AG04449 (cell line): ENCODE measurements around the gene VSTM2B.

Experiments
- CTCF ChIA-PET: fragments of 350-600 bp; formaldehyde crosslinking; extraction: SDS; loops from one replicate; lab custom pipeline; 2021; ENCODE audit warnings: antibody characterized with exemption; lab: Yijun Ruan, JAX
- POLR2A ChIA-PET: fragments of 400-600, 350-600 bp; formaldehyde crosslinking; extraction: SDS; loops from one replicate; lab custom pipeline; 2020; ENCODE audit warnings: antibody characterized with exemption, inconsistent platforms; lab: Yijun Ruan, JAX
- DNase-seq: peaks from one replicate; pipeline ENCODE4 v3.0.0-alpha.2; 2010; ENCODE audit warnings: low read depth, low spot score
- H3K4me3 ChIP-seq: 2 replicates; pipeline ENCODE4 v1.5.1; 2011; ENCODE audit warnings: low read depth, mild to moderate bottlenecking, control low read depth, low read length
- TF ChIP-seq, protein P1 (sequence below): IDR thresholded peaks from one replicate; pipeline ENCODE4 v1.5.1; 2011; ENCODE audit warnings: mild to moderate bottlenecking, moderate library complexity, low read length, control low read depth, inconsistent platforms; ENCODE audit not compliant: insufficient read depth; ENCODE audit errors: missing control alignments

VSTM2B gene

DNA sequence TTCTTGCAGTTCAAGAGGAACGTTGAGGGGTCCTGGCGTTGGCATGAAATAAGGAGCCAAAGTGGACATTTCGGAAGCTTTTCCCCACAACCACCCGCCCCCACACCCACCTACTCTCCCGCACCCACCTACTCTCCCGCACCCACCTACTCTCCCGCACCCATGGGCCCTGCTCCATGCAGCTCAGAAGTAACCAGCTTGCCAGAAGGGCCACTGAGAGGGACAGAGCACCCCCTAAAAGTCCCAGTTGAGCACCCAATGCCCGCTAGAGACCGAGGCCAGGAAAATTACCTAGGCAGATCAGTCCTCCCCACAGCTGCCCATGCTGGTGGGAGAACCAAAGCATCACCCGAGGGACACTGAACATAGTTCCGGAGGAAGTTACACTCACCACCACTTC lies 11.8 kb downstream of the VSTM2B start:
- CTCF ChIA-PET = no interaction called here

DNA sequence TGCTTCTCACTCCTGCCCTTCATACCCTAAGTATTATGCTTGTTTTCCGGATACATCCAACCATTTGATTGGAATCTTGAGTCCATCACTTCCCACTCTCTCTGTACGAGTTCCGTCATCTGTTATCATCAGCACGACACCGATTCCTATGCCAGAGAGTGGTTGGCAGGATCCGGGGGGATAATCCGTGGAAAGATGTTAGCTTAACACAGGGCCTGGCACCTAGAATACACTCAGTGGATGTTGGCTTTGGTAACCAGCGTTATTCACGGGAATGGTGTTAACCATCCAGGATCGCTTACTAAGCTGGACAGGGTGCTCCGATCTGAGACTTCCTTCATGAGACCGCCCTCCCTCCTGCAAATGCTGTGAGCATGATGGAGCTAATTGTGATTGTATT lies 12.4 kb downstream of the VSTM2B start:
- CTCF ChIA-PET = interaction anchor here (0.8 to 1.4 kb wide), 2 partner anchors 10 to 179 kb away, joined by 3 read pairs; no protein-coding TSS in a partner anchor

More for the DNA sequence above, 11.8 kb downstream of the VSTM2B start:
- POLR2A ChIA-PET = no interaction called here
- H3K4me3 ChIP-seq = no peak overlapping the region
- DNase-seq = no peak
- TF ChIP-seq, protein P1, sequence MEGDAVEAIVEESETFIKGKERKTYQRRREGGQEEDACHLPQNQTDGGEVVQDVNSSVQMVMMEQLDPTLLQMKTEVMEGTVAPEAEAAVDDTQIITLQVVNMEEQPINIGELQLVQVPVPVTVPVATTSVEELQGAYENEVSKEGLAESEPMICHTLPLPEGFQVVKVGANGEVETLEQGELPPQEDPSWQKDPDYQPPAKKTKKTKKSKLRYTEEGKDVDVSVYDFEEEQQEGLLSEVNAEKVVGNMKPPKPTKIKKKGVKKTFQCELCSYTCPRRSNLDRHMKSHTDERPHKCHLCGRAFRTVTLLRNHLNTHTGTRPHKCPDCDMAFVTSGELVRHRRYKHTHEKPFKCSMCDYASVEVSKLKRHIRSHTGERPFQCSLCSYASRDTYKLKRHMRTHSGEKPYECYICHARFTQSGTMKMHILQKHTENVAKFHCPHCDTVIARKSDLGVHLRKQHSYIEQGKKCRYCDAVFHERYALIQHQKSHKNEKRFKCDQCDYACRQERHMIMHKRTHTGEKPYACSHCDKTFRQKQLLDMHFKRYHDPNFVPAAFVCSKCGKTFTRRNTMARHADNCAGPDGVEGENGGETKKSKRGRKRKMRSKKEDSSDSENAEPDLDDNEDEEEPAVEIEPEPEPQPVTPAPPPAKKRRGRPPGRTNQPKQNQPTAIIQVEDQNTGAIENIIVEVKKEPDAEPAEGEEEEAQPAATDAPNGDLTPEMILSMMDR = no peak

DNA sequence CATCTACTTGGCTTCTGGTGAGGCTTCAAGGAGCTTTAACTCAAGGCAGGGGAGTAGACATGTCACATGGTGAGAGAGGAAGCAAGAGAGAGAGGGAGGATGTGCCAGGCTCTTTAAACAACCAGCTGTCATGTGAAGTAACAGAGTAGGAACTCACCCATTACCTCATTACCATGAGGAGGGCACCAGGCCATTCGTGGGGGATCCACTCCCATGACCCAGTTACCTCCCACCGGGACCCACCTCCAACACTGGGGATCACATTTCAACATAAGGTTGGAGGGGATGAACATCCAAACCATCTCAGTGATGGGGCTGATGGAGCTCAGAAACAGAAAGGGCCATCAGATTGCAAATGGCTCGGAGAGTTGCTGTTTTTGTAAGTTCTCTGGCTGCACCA lies 12.9 kb downstream of the VSTM2B start:
- DNase-seq = no peak
- POLR2A ChIA-PET = no interaction called here
- TF ChIP-seq, protein P1 = no peak
- CTCF ChIA-PET = interaction anchor here (0.8 to 1.4 kb wide), 2 partner anchors 10 to 178 kb away, joined by 3 read pairs; no protein-coding TSS in a partner anchor
- no peak overlapping the region for H3K4me3 ChIP-seq

More for the DNA sequence above, 12.4 kb downstream of the VSTM2B start:
- no peak for DNase-seq
- TF ChIP-seq, protein P1 = no peak
- POLR2A ChIA-PET = no interaction called here
- H3K4me3 ChIP-seq = no peak overlapping the region

DNA sequence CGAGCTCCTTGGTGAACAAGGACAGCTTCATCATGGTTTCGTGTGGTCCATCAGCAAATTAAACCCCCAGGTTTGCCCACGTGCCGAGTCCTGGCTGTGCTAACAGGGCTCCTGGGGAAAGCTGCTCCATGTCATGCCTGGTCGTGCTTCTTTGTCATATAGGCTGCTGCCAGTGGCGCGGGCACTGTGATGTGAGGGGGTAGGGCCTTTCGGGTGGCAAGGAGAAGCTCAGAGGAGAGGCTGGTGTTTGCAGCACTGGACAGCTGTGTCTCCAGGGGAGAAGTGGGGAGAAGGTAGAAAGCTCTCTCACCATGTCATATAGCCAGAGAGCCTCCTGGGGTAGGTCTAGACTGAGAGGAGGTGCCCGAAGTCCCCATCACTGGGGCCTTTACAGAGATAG lies 13.3 kb downstream of the VSTM2B start:
- TF ChIP-seq, protein P1 = no peak
- DNase-seq = no peak
- ChIA-PET CTCF (interaction anchor here (1.4 kb wide), 1 partner anchor 178 kb away, joined by 3 read pairs; no protein-coding TSS in a partner anchor), POLR2A (no interaction called here)
- H3K4me3 ChIP-seq = no peak overlapping the region

DNA sequence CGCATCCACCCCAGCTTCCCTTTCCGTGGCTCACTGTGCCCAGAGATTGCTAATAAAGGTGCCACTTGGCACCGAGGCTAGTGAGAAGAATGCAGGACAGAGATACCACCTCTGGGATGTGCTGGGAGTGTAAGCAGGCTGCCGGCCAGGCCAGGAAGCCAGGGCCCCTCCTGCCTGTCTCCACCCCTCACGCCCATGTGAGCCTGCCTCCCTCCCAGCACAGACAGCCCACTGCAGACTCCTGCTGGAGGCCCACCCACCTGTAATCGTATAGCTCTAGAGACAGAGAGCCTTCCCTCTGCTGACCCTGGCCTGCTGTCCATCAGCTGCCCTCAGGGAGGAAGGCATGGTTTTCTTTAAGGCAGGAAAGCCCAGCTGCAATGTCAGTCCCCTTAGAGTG lies 13.9 kb downstream of the VSTM2B start:
- ChIA-PET CTCF (no interaction called here), POLR2A (interaction anchor here (0.9 kb wide), 1 partner anchor 29 kb away, joined by 3 read pairs; no protein-coding TSS in a partner anchor)
- DNase-seq = no peak
- TF ChIP-seq, protein P1 = no peak
- no peak overlapping the region for H3K4me3 ChIP-seq

DNA sequence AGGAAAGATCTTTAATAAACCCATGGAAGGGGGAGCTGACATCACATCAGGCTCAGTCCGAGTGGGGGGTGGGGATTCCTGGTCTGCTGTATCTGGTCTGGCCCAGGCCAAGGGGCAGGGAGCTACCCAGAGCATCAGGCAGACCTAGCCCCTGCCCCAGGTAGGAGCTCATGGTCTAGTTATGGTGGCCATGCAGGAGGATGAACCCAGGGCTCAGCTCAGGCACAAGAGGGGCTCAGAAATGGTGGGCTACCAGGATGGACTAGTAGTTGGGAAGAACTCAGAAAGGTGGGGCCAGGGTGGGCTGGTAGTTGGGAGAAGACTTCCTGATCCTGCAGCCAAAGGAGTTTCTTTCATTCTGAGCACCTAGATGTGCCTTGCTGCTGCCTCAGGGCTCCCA lies 14.3 kb downstream of the VSTM2B start:
- no peak overlapping the region for H3K4me3 ChIP-seq
- ChIA-PET POLR2A (interaction anchor here (0.9 kb wide), 1 partner anchor 30 kb away, joined by 3 read pairs; no protein-coding TSS in a partner anchor), CTCF (no interaction called here)
- TF ChIP-seq, protein P1 = no peak
- no peak for DNase-seq
